IPS-18a (cell line): Measurements from ENCODE around the gene CFP.
"Not testable (repeated sequence)": the region's sequence is repeated elsewhere in the genome, so short reads cannot be mapped to it uniquely, and the experiment has no call there.

Experiments used
- H3K27ac ChIP-seq: one replicate; pipeline ENCODE4 v1.5.1; 2013; ENCODE audit warnings: low read length
- H3K27me3 ChIP-seq: one replicate; pipeline ENCODE4 v1.6.1; 2013; ENCODE audit warnings: mild to moderate bottlenecking, low read length; ENCODE audit not compliant: control insufficient read depth, insufficient read depth
- H3K36me3 ChIP-seq: one replicate; pipeline ENCODE4 v1.6.1; 2013; ENCODE audit warnings: low read depth, low read length; ENCODE audit not compliant: control insufficient read depth
- H3K4me1 ChIP-seq: one replicate; pipeline ENCODE4 v1.6.1; 2013; ENCODE audit warnings: low read depth, low read length; ENCODE audit not compliant: control insufficient read depth
- H3K4me3 ChIP-seq: one replicate; pipeline ENCODE4 v1.5.1; 2013; ENCODE audit warnings: low read length
- H3K9ac ChIP-seq: one replicate; pipeline ENCODE4 v1.6.1; 2013; ENCODE audit warnings: mild to moderate bottlenecking, low read length, moderate library complexity
- H3K9me3 ChIP-seq: one replicate; pipeline ENCODE4 v1.6.1; 2013; ENCODE audit warnings: low read depth, low read length; ENCODE audit not compliant: control insufficient read depth

Gene CFP

GRCh38 chrX:47629419-47630200, at the start of gene CFP:
TSS of gene CFP (minus strand) at chrX:47629930. CDS start at chrX:47629844, 86 bp downstream.
- no peaks in the 10 kb centered on the region for H3K36me3 ChIP-seq
- no peak within 1 kb of the TSS for H3K4me3 ChIP-seq
- peaks cover 4% of the 10 kb centered on the region for H3K9me3 ChIP-seq
- H3K27me3 ChIP-seq, result no peaks in the 10 kb centered on the region
- no peak within 1 kb of the TSS for H3K27ac ChIP-seq
- no peaks in the 10 kb centered on the region for H3K4me1 ChIP-seq
- H3K9ac ChIP-seq, result no peak within 1 kb of the TSS

GRCh38 chrX:47675959-47676859, 46.5 kb upstream of the CFP start:
- not testable (repeated sequence) for H3K27ac ChIP-seq, H3K9ac ChIP-seq, H3K4me3 ChIP-seq, H3K36me3 ChIP-seq, H3K27me3 ChIP-seq, H3K4me1 ChIP-seq
- peaks cover 15% of the 10 kb centered on the region for H3K9me3 ChIP-seq

- H3K36me3 ChIP-seq, result no peaks in the 10 kb centered on the region
- H3K9ac ChIP-seq, result no peak overlapping the region
- peaks cover 19% of the 10 kb centered on the region for H3K9me3 ChIP-seq
- no peaks in the 10 kb centered on the region for H3K27me3 ChIP-seq
- H3K27ac ChIP-seq, result no peak overlapping the region
- H3K4me1 ChIP-seq, result no peaks in the 10 kb centered on the region
- H3K4me3 ChIP-seq, result no peak overlapping the region
Observed at GRCh38 chrX:47674776-47675175, 45.0 kb upstream of the CFP start.

GRCh38 chrX:47665797-47666196, 36.1 kb upstream of the CFP start:
- H3K4me3 ChIP-seq, H3K4me1 ChIP-seq, H3K27me3 ChIP-seq, H3K36me3 ChIP-seq, H3K9ac ChIP-seq, H3K27ac ChIP-seq: not testable (repeated sequence)
- H3K9me3 ChIP-seq, result peaks cover 18% of the 10 kb centered on the region

- Histone ChIP-seq H3K9ac (no peak overlapping the region), H3K36me3 (no peaks in the 10 kb centered on the region)
Observed at GRCh38 chrX:47664737-47665136, 35.0 kb upstream of the CFP start.

GRCh38 chrX:47662144-47662657, 32.5 kb upstream of the CFP start:
- peaks cover 10% of the 10 kb centered on the region for H3K9me3 ChIP-seq
- H3K4me3 ChIP-seq, result no peak overlapping the region
- no peak overlapping the region for H3K9ac ChIP-seq
- peaks cover 10% of the 10 kb centered on the region for H3K27me3 ChIP-seq
- H3K36me3 ChIP-seq, result no peaks in the 10 kb centered on the region
- no peak overlapping the region for H3K27ac ChIP-seq
- no peaks in the 10 kb centered on the region for H3K4me1 ChIP-seq

More at GRCh38 chrX:47664737-47665136, 35.0 kb upstream of the CFP start:
- Histone ChIP-seq H3K27me3 (peaks cover 7% of the 10 kb centered on the region), H3K4me1 (no peaks in the 10 kb centered on the region), H3K4me3 (no peak overlapping the region), H3K9me3 (peaks cover 14% of the 10 kb centered on the region), H3K27ac (no peak overlapping the region)

- no peak overlapping the region for H3K27ac ChIP-seq
- peaks cover 10% of the 10 kb centered on the region for H3K27me3 ChIP-seq
- peaks cover 16% of the 10 kb centered on the region for H3K9me3 ChIP-seq
- no peak overlapping the region for H3K9ac ChIP-seq
- no peak overlapping the region for H3K4me3 ChIP-seq
- H3K36me3 ChIP-seq, result peaks cover 6% of the 10 kb centered on the region
- H3K4me1 ChIP-seq, result no peaks in the 10 kb centered on the region
Observed at GRCh38 chrX:47661539-47661938, 31.8 kb upstream of the CFP start.

- peaks cover 10% of the 10 kb centered on the region for H3K27me3 ChIP-seq
- H3K4me1 ChIP-seq, result no peaks in the 10 kb centered on the region
- peak overlapping the region; percentile 83 for H3K4me3 ChIP-seq
- H3K36me3 ChIP-seq, result peaks cover 13% of the 10 kb centered on the region
- no peak overlapping the region for H3K27ac ChIP-seq
- H3K9me3 ChIP-seq, result peaks cover 10% of the 10 kb centered on the region
- H3K9ac ChIP-seq, result no peak overlapping the region
Observed at GRCh38 chrX:47659421-47659726, 29.6 kb upstream of the CFP start.

GRCh38 chrX:47658684-47659420, 29.1 kb upstream of the CFP start, which contains the start of gene UXT:
TSS of gene UXT (minus strand) at chrX:47659180. CDS start at chrX:47658927, 253 bp downstream.
- peaks cover 11% of the 10 kb centered on the region for H3K9me3 ChIP-seq

GRCh38 chrX:47658301-47658683, 28.6 kb upstream of the CFP start:
- H3K9ac ChIP-seq, result peak overlapping the region; percentile 52
- no peak overlapping the region for H3K27ac ChIP-seq
- H3K9me3 ChIP-seq, result peaks cover 16% of the 10 kb centered on the region
- peaks cover 10% of the 10 kb centered on the region for H3K27me3 ChIP-seq
- H3K36me3 ChIP-seq, result peaks cover 13% of the 10 kb centered on the region
- H3K4me3 ChIP-seq, result peak overlapping the region; percentile 83
- no peaks in the 10 kb centered on the region for H3K4me1 ChIP-seq

More at GRCh38 chrX:47658684-47659420, 29.1 kb upstream of the CFP start, which contains the start of gene UXT:
- peak within 1 kb of the TSS; percentile 83 for H3K4me3 ChIP-seq
- peak within 1 kb of the TSS; percentile 94 for H3K27ac ChIP-seq
- H3K27me3 ChIP-seq, result peaks cover 10% of the 10 kb centered on the region
- peaks cover 13% of the 10 kb centered on the region for H3K36me3 ChIP-seq
- peak within 1 kb of the TSS; percentile 81 for H3K9ac ChIP-seq
- H3K4me1 ChIP-seq, result no peaks in the 10 kb centered on the region
